Measurements from ENCODE around the gene HMGN3. TPM values are rescaled to one million over a fixed set of nuclear protein-coding genes. Genes with fewer than 3 reads are reported as not detected.

Gene HMGN3
- total and polyA plus RNA-seq, 2 of the 13 experiments (the other 11 are each of a cell fraction or from before 2014, with no cell fraction given), result 67.9 to 145 TPM

GRCh38 chr6:79225717-79226599 is 8.5 kb downstream of the HMGN3 start:
- no peaks in the 10 kb centered on the region for H3K36me3 ChIP-seq (replicated peaks in 1 of 2; ENCODE audit: control insufficient read depth in 1 of 2, insufficient read depth in 2 of 2, low read length in 2 of 2)
- in situ Hi-C loops (cut with HindIII; ENCODE audit: extremely low pct_ligation_motif_present, low pct_unique_long_range_greater_than_20kb) (no loop called here), intact Hi-C loops (cut with micrococcal nuclease; ENCODE audit: unreplicated experiment) (no loop called here)
- H3K27ac ChIP-seq (ENCODE audit: extremely low read length, insufficient read depth, low read length), result no peak overlapping the region
- H4K20me1 ChIP-seq (ENCODE audit: insufficient read depth, low read length), result no peaks in the 10 kb centered on the region
- DNase-seq (ENCODE audit: low spot score), result no peak
- peaks cover 43% of the 10 kb centered on the region for H3K4me1 ChIP-seq (ENCODE audit: insufficient read depth, low read length)
- no peaks in the 10 kb centered on the region for H3K27me3 ChIP-seq (ENCODE audit: control insufficient read depth in 1 of 2, insufficient read depth in 2 of 2, low read length in 2 of 2)
- FAIRE-seq, result no peak
- ChIA-PET CTCF (ENCODE audit: low intra/inter-chr PET ratio, low total read pairs) (no interaction called here), POLR2A (no interaction called here)
- H3K9me3 ChIP-seq (ENCODE audit: low read length), result no peaks in the 10 kb centered on the region
- no peak overlapping the region for H3K4me2 ChIP-seq (ENCODE audit: low read depth, low read length)
- H3K79me2 ChIP-seq (ENCODE audit: insufficient read depth, low read length), result peaks cover 82% of the 10 kb centered on the region
- H3K4me3 ChIP-seq (replicated peaks in 1 of 3; ENCODE audit: insufficient read depth in 1 of 3, low read depth in 2 of 3, low read length in 3 of 3), result no peak overlapping the region
- no peak for ATAC-seq
- no TSS peak for BruUV-seq (replicated peaks)
- H2AFZ ChIP-seq (ENCODE audit: low read length), result no peak overlapping the region
- 99% methylated on average over 4 of the region's 4 CpGs for WGBS (ENCODE audit: low lambda C conversion rate)
- no peak overlapping the region for H3K9ac ChIP-seq (ENCODE audit: insufficient read depth, low read depth, low read length)
- TF ChIP-seq RAD21 (CRISPR knock-in tag; IDR thresholded peaks at IDR 0.05), result no peak
- TF ChIP-seq ZNF703 (CRISPR knock-in tag; IDR thresholded peaks at IDR 0.05; ENCODE audit: borderline replicate concordance), result no peak
- TF ChIP-seq ZNF280B (CRISPR knock-in tag; IDR thresholded peaks at IDR 0.05; ENCODE audit: borderline replicate concordance), result no peak
- no peak for TF ChIP-seq NCOA1 (CRISPR knock-in tag; IDR thresholded peaks at IDR 0.05)
- no peak for TF ChIP-seq REST (IDR thresholded peaks at IDR 0.05; ENCODE audit: borderline replicate concordance in 1 of 2, low read depth in 1 of 2, low read length in 2 of 2)
- TF ChIP-seq JUNB (CRISPR knock-in tag; IDR thresholded peaks at IDR 0.05; ENCODE audit: borderline replicate concordance), result no peak
- no peak for TF ChIP-seq SOX5 (CRISPR knock-in tag; IDR thresholded peaks at IDR 0.05; ENCODE audit: borderline replicate concordance)
- TF ChIP-seq HMGXB4 (CRISPR knock-in tag; IDR thresholded peaks at IDR 0.05; ENCODE audit: borderline replicate concordance in 1 of 2, low read depth in 1 of 2), result no peak
- TF ChIP-seq SKIL (CRISPR knock-in tag; IDR thresholded peaks at IDR 0.05; ENCODE audit: borderline replicate concordance), result no peak
- TF ChIP-seq ZNF75D (CRISPR knock-in tag; IDR thresholded peaks at IDR 0.05; ENCODE audit: borderline replicate concordance), result no peak
- TF ChIP-seq CREB3 (CRISPR knock-in tag; IDR thresholded peaks at IDR 0.05), result no peak
- TF ChIP-seq HNRNPUL1 (IDR thresholded peaks at IDR 0.05; ENCODE audit: low read depth, low read length), result no peak

All from HepG2 (cell line).